Measurements from ENCODE around the gene PLB1. TPM values are rescaled to one million over a fixed set of nuclear protein-coding genes. Genes with fewer than 3 reads are reported as not detected.

The PLB1 gene
- total RNA-seq, 1 donor from 2014 or later: 2.2 TPM

GRCh38 chr2:28600181-28600580 lies 104.3 kb downstream of the PLB1 start:
- H3K27ac Mint-ChIP-seq: no peak overlapping the region
- no peaks in the 10 kb centered on the region for H3K36me3 Mint-ChIP-seq
- H3K27me3 Mint-ChIP-seq (ENCODE audit: low read depth): no peaks in the 10 kb centered on the region
- no peak for DNase-seq (ENCODE audit: low spot score in 2 of 2, unreplicated experiment in 2 of 2)
- TF ChIP-seq CTCF (IDR thresholded peaks at IDR 0.05; ENCODE audit: unreplicated experiment): no peak
- no peaks in the 10 kb centered on the region for H3K4me1 Mint-ChIP-seq
- H3K9me3 Mint-ChIP-seq: no peaks in the 10 kb centered on the region
- H3K4me3 Mint-ChIP-seq: no peak overlapping the region

GRCh38 chr2:28601616-28602015 lies 105.8 kb downstream of the PLB1 start:
- no peak for TF ChIP-seq CTCF (IDR thresholded peaks at IDR 0.05; ENCODE audit: unreplicated experiment)
- Mint-ChIP-seq H3K27ac (no peak overlapping the region), H3K36me3 (no peaks in the 10 kb centered on the region), H3K27me3 (ENCODE audit: low read depth) (no peaks in the 10 kb centered on the region), H3K4me1 (peaks cover 2% of the 10 kb centered on the region), H3K4me3 (no peak overlapping the region), H3K9me3 (no peaks in the 10 kb centered on the region)
- DNase-seq (ENCODE audit: low spot score in 2 of 2, unreplicated experiment in 2 of 2): no peak

DNA sequence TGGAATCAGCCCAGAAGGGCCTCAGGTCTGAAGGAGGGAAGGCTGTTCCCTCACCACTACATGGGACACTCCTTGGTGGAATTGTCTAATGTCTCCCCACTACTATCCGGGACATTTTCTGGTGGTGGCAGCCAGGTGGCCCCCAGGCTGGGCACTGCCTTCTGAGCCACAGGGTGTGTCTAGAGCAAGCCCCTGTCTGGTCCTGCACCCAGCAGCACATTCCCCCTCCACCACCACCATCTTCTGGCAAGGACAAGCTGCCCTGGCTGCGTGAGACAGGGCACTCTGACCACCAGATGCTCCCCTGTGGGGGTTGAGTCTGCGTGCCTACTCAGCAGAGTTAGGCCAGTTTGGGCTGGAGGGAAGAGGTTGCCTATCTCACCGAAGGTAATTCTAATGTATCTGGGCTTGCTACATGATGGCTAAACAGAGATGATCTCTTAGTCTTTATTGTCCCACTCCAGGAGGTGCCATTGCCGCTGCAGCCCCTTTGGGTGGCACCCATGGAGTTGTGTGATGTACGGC lies 106.3 kb downstream of the PLB1 start:
- Mint-ChIP-seq H3K36me3 (no peaks in the 10 kb centered on the region), H3K27me3 (ENCODE audit: low read depth) (no peaks in the 10 kb centered on the region), H3K9me3 (no peaks in the 10 kb centered on the region), H3K27ac (no peak overlapping the region), H3K4me1 (peaks cover 5% of the 10 kb centered on the region), H3K4me3 (no peak overlapping the region)
- DNase-seq (ENCODE audit: low spot score in 2 of 2, unreplicated experiment in 2 of 2): no peak
- no peak for TF ChIP-seq CTCF (IDR thresholded peaks at IDR 0.05; ENCODE audit: unreplicated experiment)

- no peak for DNase-seq (ENCODE audit: low spot score in 2 of 2, unreplicated experiment in 2 of 2)
- Mint-ChIP-seq H3K36me3 (no peaks in the 10 kb centered on the region), H3K27me3 (ENCODE audit: low read depth) (no peaks in the 10 kb centered on the region), H3K9me3 (no peaks in the 10 kb centered on the region), H3K27ac (no peak overlapping the region), H3K4me1 (peaks cover 5% of the 10 kb centered on the region), H3K4me3 (no peak overlapping the region)
- TF ChIP-seq CTCF (IDR thresholded peaks at IDR 0.05; ENCODE audit: unreplicated experiment): no peak
Observed at GRCh38 chr2:28602751-28603639, 107.1 kb downstream of the PLB1 start.

DNA sequence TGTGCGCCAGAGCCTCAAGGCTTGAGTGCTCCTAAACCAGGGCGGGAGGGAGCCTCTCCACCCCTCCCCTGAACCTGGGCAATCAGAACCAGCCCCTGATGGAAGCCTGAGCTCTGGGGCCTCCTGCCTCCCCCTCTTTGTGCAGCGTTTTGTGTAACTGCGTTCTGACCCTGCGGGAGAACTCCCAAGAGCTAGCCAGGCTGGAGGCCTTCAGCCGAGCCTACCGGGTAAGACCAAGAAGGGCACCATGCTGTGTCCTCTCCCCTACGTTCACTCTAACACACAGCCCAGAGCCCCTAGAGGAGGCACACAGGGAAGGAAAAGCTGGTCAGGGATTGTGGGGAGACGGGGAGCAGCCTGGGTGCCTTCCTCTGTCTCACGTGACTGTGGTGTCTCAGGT lies 108.0 kb downstream of the PLB1 start:
- no peak for DNase-seq (ENCODE audit: low spot score in 2 of 2, unreplicated experiment in 2 of 2)
- no peaks in the 10 kb centered on the region for H3K9me3 Mint-ChIP-seq
- peaks cover 5% of the 10 kb centered on the region for H3K4me1 Mint-ChIP-seq
- TF ChIP-seq CTCF (IDR thresholded peaks at IDR 0.05; ENCODE audit: unreplicated experiment): no peak
- no peak overlapping the region for H3K4me3 Mint-ChIP-seq
- H3K27ac Mint-ChIP-seq: no peak overlapping the region
- no peaks in the 10 kb centered on the region for H3K27me3 Mint-ChIP-seq (ENCODE audit: low read depth)
- H3K36me3 Mint-ChIP-seq: no peaks in the 10 kb centered on the region

All from mesothelial cell of epicardium (in vitro differentiated cells).